Thoracic aorta (tissue), 2 donors: ENCODE measurements around the gene APOC3. TPM values are rescaled to one million over a fixed set of nuclear protein-coding genes. Genes with fewer than 3 reads are reported as not detected.

ENCODE experiments used
- ATAC-seq: fragments of 150-250 bp; one replicate; pipeline ENCODE4 v1.8.0; 2017; ENCODE audit warnings: low read depth; ENCODE audit not compliant: insufficient number of reproducible peaks, low FRiP score
- DNase-seq: peaks from one replicate; pipeline ENCODE4 v3.0.0-alpha.2; 2020; ENCODE audit warnings: low spot score
- H3K27ac ChIP-seq, 2 donors: fragments of 200-600 bp; sonication (generic); 1 replicate in 1 of 2; 2 replicates in 1 of 2; pipeline ENCODE4 v1.5.1; 2016; ENCODE audit warnings: mild to moderate bottlenecking in 2 of 2, moderate library complexity in 2 of 2
- H3K27me3 ChIP-seq: fragments of 200-600 bp; sonication (generic); replicated peaks from 2 replicates; pipeline ENCODE4 v1.6.0; 2016; ENCODE audit warnings: mild to moderate bottlenecking; ENCODE audit not compliant: insufficient read depth
- H3K36me3 ChIP-seq: fragments of 200-600 bp; sonication (generic); one replicate; pipeline ENCODE4 v1.5.1; 2016
- H3K4me1 ChIP-seq, 2 donors: fragments of 200-600 bp; sonication (generic); 1 replicate in 1 of 2; 2 replicates in 1 of 2; pipeline versions ENCODE4 v1.5.1 to v1.6.0; 2016; ENCODE audit warnings: low read depth in 2 of 2, mild to moderate bottlenecking in 1 of 2; ENCODE audit not compliant: control insufficient read depth in 1 of 2
- H3K4me3 ChIP-seq: fragments of 200-600 bp; sonication (generic); 2 replicates; pipeline ENCODE4 v1.5.1; 2016; ENCODE audit warnings: mild to moderate bottlenecking
- H3K9me3 ChIP-seq: fragments of 200-600 bp; sonication (generic); 2 replicates; pipeline ENCODE4 v1.5.1; 2016
- CTCF ChIP-seq: fragments of 200-600 bp; sonication (generic); IDR thresholded peaks from one replicate; pipeline ENCODE4 v1.5.1; 2019; ENCODE audit warnings: antibody characterized with exemption
- total RNA-seq, 2 donors: library from RNA; depleted of rRNA; stranded (reverse); fragments of >200 nt; gene quantifications; one replicate each; pipeline versions ENCODE4 v1.1.0 to v1.2.3, GENCODE V29; 2016

APOC3 gene
- total RNA-seq, 2 donors from 2014 or later, result not detected

DNA sequence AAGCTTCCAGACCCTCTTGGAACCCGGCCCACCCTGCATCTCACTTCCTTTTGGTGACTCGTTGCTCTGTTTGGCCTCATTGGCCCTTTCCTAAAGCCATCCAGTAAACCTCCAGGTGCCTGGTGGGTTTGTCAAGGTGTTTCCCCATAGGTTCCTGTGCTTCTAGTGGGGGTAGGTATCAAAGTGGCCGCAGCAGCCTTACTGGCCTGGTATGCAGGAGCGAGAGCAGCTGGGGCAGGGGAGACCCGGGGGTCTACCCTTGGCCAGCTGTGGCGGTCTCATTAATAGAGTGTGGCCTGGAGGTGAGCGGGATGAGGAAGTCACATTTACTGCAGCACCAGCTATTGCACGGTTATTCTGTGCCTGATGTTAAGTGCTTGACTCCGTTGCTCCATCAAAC, 10.7 kb upstream of the APOC3 start:
- no peak for DNase-seq
- no peak overlapping the region for H3K27ac ChIP-seq
- no peak overlapping the region for H3K4me3 ChIP-seq
- no peak for ATAC-seq
- H3K4me1 ChIP-seq, result no peaks in the 10 kb centered on the region
- H3K36me3 ChIP-seq, result no peaks in the 10 kb centered on the region
- no peaks in the 10 kb centered on the region for H3K9me3 ChIP-seq
- no peak for TF ChIP-seq CTCF
- H3K27me3 ChIP-seq, result no peaks in the 10 kb centered on the region

GRCh38 chr11:116821050-116821918, 8.4 kb upstream of the APOC3 start:
- no peak overlapping the region for H3K27ac ChIP-seq
- no peaks in the 10 kb centered on the region for H3K36me3 ChIP-seq
- no peak for ATAC-seq
- H3K9me3 ChIP-seq, result no peaks in the 10 kb centered on the region
- no peaks in the 10 kb centered on the region for H3K4me1 ChIP-seq
- H3K27me3 ChIP-seq, result no peaks in the 10 kb centered on the region
- no peak overlapping the region for H3K4me3 ChIP-seq
- DNase-seq, result no peak
- TF ChIP-seq CTCF, result no peak

DNA sequence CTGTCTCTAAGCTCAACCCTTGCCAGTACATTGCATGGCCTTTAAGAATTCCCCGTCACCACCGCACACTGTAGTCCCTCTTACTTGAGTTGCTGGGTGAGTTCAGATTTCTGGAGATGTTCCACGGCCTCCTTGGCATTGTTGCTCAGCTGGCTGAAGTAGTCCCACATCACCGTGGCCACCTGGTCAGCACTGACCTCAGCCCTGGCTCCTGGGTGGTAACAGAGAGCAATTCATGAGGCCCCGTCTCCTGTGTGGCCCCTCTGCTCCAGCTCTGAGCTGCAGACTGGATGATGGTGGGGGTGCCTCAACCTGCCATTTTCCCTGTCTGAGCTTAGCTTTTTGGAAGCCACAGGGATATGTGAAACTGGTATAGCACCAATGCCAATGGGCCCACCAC, 7.1 kb upstream of the APOC3 start:
- no peak overlapping the region for H3K4me3 ChIP-seq
- no peak for TF ChIP-seq CTCF
- ATAC-seq (no peak), DNase-seq (no peak)
- no peak overlapping the region for H3K27ac ChIP-seq
- no peaks in the 10 kb centered on the region for H3K4me1 ChIP-seq
- H3K27me3 ChIP-seq, result no peaks in the 10 kb centered on the region
- H3K9me3 ChIP-seq, result no peaks in the 10 kb centered on the region
- H3K36me3 ChIP-seq, result no peaks in the 10 kb centered on the region

DNA sequence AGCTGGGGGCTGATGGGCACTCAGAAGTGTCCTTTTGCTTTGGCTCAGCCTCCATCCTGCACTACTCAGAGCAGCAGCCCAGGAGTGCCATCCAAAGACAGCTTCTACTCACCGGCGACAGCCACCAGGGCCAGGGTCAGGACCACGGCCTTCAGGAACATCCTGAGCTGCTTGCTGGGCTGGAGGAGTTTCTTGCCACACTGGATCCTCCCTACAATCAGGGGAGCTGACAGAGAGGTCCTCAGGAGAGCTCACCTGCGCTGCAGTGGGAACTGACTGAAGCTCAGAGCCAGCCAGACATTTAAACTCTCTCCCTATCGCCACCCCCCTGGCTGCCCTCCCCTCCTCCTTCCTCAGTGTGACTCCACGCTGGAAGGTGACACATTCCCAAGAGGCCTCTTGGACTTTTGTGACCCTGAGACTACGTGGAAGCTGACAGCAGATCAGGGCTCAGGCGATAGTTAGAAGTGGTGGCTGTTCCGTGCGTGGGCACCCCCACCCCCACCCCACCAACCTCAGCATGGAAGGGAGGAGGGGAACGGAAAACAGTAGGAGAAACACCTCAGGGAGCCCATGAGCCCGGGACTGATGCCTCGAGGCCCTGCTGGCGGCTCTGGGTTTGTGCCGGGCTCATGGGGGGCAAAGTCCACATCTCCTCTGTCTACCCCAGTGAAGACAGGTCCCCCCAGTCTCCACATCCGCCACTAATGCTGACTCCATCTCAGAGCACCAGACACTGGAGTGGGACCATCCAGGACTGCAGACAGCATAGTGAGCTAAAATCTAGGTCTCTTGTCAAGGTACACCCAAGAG, 6.5 kb upstream of the APOC3 start, which contains the start of gene APOA4:
Gene APOA4 (minus strand): TSS at position 274 of the 813 bp plus-strand sequence. CDS start 113 bp downstream, at position 161.
- ATAC-seq (no peak), DNase-seq (no peak)
- H3K4me3 ChIP-seq, result no peak within 1 kb of the TSS
- no peaks in the 10 kb centered on the region for H3K27me3 ChIP-seq
- no peaks in the 10 kb centered on the region for H3K9me3 ChIP-seq
- H3K27ac ChIP-seq, result no peak within 1 kb of the TSS
- H3K36me3 ChIP-seq, result no peaks in the 10 kb centered on the region
- TF ChIP-seq CTCF, result no peak
- no peaks in the 10 kb centered on the region for H3K4me1 ChIP-seq

DNA sequence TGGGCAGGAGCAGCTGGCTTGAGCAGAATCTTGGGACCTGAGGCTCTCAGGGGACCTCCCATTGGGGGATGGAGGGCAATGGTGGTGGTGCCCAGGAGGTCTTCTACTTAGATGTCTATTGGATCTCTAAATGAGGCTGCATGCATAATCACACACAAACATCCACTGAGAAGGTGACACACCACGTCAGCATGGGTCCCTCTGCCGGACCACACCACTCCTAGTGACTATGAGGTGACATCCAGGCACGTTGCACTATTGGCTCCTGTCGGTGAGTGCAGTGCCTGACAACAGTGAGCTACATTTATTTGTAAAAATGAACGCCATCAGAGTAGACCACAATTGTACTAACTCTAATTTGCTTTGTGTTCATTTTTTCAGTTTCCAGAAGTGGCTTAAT, 4.3 kb upstream of the APOC3 start:
- no peaks in the 10 kb centered on the region for H3K27me3 ChIP-seq

More for the DNA sequence above, 4.3 kb upstream of the APOC3 start:
- Histone ChIP-seq H3K27ac (no peak overlapping the region), H3K4me3 (no peak overlapping the region), H3K36me3 (no peaks in the 10 kb centered on the region), H3K9me3 (no peaks in the 10 kb centered on the region), H3K4me1 (no peaks in the 10 kb centered on the region)
- no peak for DNase-seq
- TF ChIP-seq CTCF, result no peak
- no peak for ATAC-seq
